Measurements from ENCODE around the gene TMPRSS13. TPM values are rescaled to one million over a fixed set of nuclear protein-coding genes. Genes with fewer than 3 reads are reported as not detected.
A peak's percentile ranks its signal among the peaks of the same experiment; 100 is the strongest.

TMPRSS13 gene
- total and polyA plus RNA-seq, 9 of the 15 experiments (the other 6 are each of a cell fraction or from before 2014, with no cell fraction given) = 0.11 to 0.29 (median 0.15) TPM

GRCh38 chr11:117950301-117950700, 21.1 kb upstream of the TMPRSS13 start:
- no peak overlapping the region for H2AFZ ChIP-seq (ENCODE audit: low read depth, low read length)
- ChIA-PET POLR2A (interaction anchor here (0.7 to 1.5 kb wide), 8 partner anchors 10 to 107 kb away, joined by 3 to 5 read pairs (median 3); no protein-coding TSS in a partner anchor), CTCF (ENCODE audit: low intra/inter-chr PET ratio) (interaction anchor here (0.6 to 3.5 kb wide), 2 partner anchors 43 to 103 kb away, joined by 3 to 16 read pairs; no protein-coding TSS in a partner anchor)
- ATAC-seq = peak; percentile 36
- peak; percentile 78 for FAIRE-seq
- intact Hi-C loops (cut with micrococcal nuclease) (loop anchor here (1.0 to 5.0 kb wide), 3 partner anchors 37 to 103 kb away; partner anchors contain the start of gene IL10RA), in situ Hi-C loops (cut with MboI) (no loop called here)
- H4K20me1 ChIP-seq (replicated peaks; ENCODE audit: control insufficient read depth, insufficient read depth, low read length) = no peaks in the 10 kb centered on the region
- H3K9me3 ChIP-seq (replicated peaks; ENCODE audit: control insufficient read depth, insufficient read depth, low read depth, low read length) = no peaks in the 10 kb centered on the region
- no peak overlapping the region for H3K4me2 ChIP-seq (ENCODE audit: insufficient read depth, low read length)
- no peaks in the 10 kb centered on the region for H3K36me3 ChIP-seq (ENCODE audit: control insufficient read depth, insufficient read depth, low read length)
- peaks cover 3% of the 10 kb centered on the region for H3K9me1 ChIP-seq (ENCODE audit: control insufficient read depth, insufficient read depth, low read length)
- no peak overlapping the region for H3K27ac ChIP-seq (ENCODE audit: extremely low read depth, low read depth, low read length)
- WGBS (ENCODE audit: insufficient coverage, low coverage, missing lambda C conversion rate) = 4% methylated on average over 5 of the region's 5 CpGs
- DNase-seq (ENCODE audit: extremely low read depth in 1 of 4, low spot score in 3 of 4) = peak in 3 of 4 experiments; percentile 43 to 70 (median 66)
- H3K4me3 ChIP-seq = no peak overlapping the region
- BruUV-seq (replicated peaks) = no TSS peak
- H3K4me1 ChIP-seq (replicated peaks in 1 of 2; ENCODE audit: control insufficient read depth in 2 of 2, insufficient read depth in 2 of 2, low read length in 2 of 2) = peaks cover 29 to 54% of the 10 kb centered on the region in 2 experiments
- H3K9ac ChIP-seq (ENCODE audit: insufficient read depth in 1 of 2, low read depth in 2 of 2, low read length in 2 of 2) = no peak overlapping the region; a peak in 1 of 4 replicates
- H3K79me2 ChIP-seq (ENCODE audit: control insufficient read depth, insufficient read depth, low read length) = no peaks in the 10 kb centered on the region
- H3K27me3 ChIP-seq (ENCODE audit: control insufficient read depth in 2 of 2, insufficient read depth in 2 of 2, low read length in 2 of 2) = no peaks in the 10 kb centered on the region
- no peak for TF ChIP-seq PHF20 (IDR thresholded peaks at IDR 0.05; ENCODE audit: partially characterized antibody)
- no peak for TF ChIP-seq CLOCK (CRISPR knock-in tag; IDR thresholded peaks at IDR 0.05; ENCODE audit: borderline replicate concordance)
- TF ChIP-seq ZNF143 (CRISPR knock-in tag; IDR thresholded peaks at IDR 0.05) = no peak
- no peak for TF ChIP-seq ZNF655 (CRISPR knock-in tag; IDR thresholded peaks at IDR 0.05)
- TF ChIP-seq CBX3 (IDR thresholded peaks at IDR 0.05; ENCODE audit: borderline replicate concordance in 1 of 2, low read length in 2 of 2) = no peak
- TF ChIP-seq MED1 (CRISPR knock-in tag; IDR thresholded peaks at IDR 0.05; ENCODE audit: borderline replicate concordance) = no peak
- TF ChIP-seq ZNF232 (CRISPR knock-in tag; IDR thresholded peaks at IDR 0.05) = no peak
- TF ChIP-seq FOS (IDR thresholded peaks at IDR 0.05; ENCODE audit: extremely low read depth, insufficient read length) = no peak
- TF ChIP-seq ZNF644 (tag; IDR thresholded peaks at IDR 0.05; ENCODE audit: low read depth) = no peak
- no peak for TF ChIP-seq USF1 (CRISPR knock-in tag; IDR thresholded peaks at IDR 0.05)
- TF ChIP-seq MECOM (CRISPR knock-in tag; IDR thresholded peaks at IDR 0.05) = no peak
- no peak for TF ChIP-seq SMARCB1 (IDR thresholded peaks at IDR 0.05; ENCODE audit: insufficient read length, low read depth)
- no peak for TF ChIP-seq BCL6 (CRISPR knock-in tag; IDR thresholded peaks at IDR 0.05)
- TF ChIP-seq POLR2AphosphoS2 (IDR thresholded peaks at IDR 0.05; ENCODE audit: low read length) = no peak

Data from K562 (cell line).